OCI-LY7 (cell line): ENCODE data around the gene NME9.

ENCODE experiments used
- EZH2phosphoT487 ChIP-seq: fragments of 200-600 bp; sonication (generic); IDR thresholded peaks from 2 replicates; pipeline ENCODE4 v1.6.1; 2018; ENCODE audit warnings: low read depth, borderline replicate concordance, mild to moderate bottlenecking, mixed run types, antibody characterized with exemption, low read length, moderate library complexity, mixed read lengths
- TF ChIP-seq, protein P1 (sequence below): fragments of 200-600 bp; sonication (generic); conservative IDR thresholded peaks from 2 replicates; pipeline ENCODE4 v1.5.1; 2014; ENCODE audit warnings: mild to moderate bottlenecking, antibody characterized with exemption, low read length, moderate library complexity, mixed read lengths

DNA sequence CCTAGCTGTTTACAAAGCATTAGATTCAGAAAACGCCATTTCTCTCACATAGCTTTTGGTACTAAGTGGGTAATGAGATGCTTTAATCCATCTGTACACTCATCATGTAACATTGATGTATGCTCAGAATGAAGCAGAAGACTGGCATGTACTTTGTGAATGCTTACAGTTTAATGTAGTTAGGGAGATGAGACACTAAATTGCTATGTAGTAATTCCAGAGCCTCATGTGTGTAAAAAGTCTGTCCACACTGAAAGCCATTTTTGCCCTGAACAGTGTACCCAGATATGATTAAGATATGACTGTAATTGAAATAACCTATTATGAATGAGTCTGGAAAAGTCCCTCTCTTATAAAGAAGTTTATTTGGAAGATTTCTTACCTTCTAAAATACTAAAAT, 76.0 kb downstream of the NME9 start:
- TF ChIP-seq, protein P1, sequence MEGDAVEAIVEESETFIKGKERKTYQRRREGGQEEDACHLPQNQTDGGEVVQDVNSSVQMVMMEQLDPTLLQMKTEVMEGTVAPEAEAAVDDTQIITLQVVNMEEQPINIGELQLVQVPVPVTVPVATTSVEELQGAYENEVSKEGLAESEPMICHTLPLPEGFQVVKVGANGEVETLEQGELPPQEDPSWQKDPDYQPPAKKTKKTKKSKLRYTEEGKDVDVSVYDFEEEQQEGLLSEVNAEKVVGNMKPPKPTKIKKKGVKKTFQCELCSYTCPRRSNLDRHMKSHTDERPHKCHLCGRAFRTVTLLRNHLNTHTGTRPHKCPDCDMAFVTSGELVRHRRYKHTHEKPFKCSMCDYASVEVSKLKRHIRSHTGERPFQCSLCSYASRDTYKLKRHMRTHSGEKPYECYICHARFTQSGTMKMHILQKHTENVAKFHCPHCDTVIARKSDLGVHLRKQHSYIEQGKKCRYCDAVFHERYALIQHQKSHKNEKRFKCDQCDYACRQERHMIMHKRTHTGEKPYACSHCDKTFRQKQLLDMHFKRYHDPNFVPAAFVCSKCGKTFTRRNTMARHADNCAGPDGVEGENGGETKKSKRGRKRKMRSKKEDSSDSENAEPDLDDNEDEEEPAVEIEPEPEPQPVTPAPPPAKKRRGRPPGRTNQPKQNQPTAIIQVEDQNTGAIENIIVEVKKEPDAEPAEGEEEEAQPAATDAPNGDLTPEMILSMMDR, result no peak
- TF ChIP-seq EZH2phosphoT487, result no peak
